Measurements from ENCODE around the gene NLK.
"Not testable (repeated sequence)": the region's sequence is repeated elsewhere in the genome, so short reads cannot be mapped to it uniquely, and the experiment has no call there.

NLK gene

DNA sequence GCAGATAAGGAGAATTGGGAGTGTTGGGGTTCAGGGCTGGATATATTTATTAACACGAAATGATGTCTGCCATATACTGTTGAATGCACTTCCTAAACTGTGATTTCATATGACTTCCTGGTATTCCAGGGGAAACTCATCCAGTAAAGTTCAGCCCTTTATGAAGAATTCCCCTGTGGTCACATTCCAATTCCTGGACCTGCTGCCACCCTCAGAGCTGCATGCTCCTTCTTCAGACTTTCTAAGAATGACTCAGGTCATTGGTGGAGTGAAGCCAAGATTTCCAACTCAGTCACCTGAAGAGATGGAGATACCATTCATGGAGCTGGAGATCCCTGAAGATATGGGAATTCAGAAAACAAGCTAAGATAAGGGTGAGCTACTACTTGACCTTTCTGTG lies 162.3 kb downstream of the NLK start:
- TF ChIP-seq CTCF (IDR thresholded peaks at IDR 0.05; ENCODE audit: low read depth, low read length, missing control alignments) = no peak
- no peak overlapping the region for H3K4me3 ChIP-seq (ENCODE audit: low read depth, low read length)
- no peak for DNase-seq (ENCODE audit: low read depth)

DNA sequence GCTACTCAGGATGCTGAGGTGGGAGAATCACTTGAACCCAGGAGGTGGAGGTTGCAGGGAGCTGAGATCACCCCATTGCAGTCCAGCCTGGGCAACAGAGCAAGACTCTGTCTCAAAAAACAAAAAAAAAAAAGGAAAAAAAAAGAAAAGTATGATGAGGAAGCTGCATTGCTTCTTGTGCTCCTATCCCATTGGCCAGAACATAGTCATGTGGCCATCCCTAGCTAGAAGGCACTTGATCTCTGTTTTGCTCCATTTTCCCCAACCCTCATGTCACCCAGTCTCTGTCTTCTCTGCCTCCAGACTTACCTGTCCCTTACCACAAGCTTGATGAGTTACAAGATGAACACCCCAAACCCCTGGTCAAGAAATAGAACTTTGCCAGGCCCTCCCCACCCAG lies 163.8 kb downstream of the NLK start:
- DNase-seq (ENCODE audit: low read depth) = no peak
- H3K4me3 ChIP-seq (ENCODE audit: low read depth, low read length) = no peak overlapping the region
- TF ChIP-seq CTCF (IDR thresholded peaks at IDR 0.05; ENCODE audit: low read depth, low read length, missing control alignments) = no peak

GRCh38 chr17:28211811-28212210 lies 169.3 kb downstream of the NLK start:
- no peak for DNase-seq (ENCODE audit: low read depth)
- no peak for TF ChIP-seq CTCF (IDR thresholded peaks at IDR 0.05; ENCODE audit: low read depth, low read length, missing control alignments)
- H3K4me3 ChIP-seq (ENCODE audit: low read depth, low read length) = no peak overlapping the region

GRCh38 chr17:28213578-28213977 lies 171.1 kb downstream of the NLK start:
- not testable (repeated sequence) for DNase-seq (ENCODE audit: low read depth); H3K4me3 ChIP-seq (ENCODE audit: low read depth, low read length)

- DNase-seq (ENCODE audit: low read depth) = no peak
- no peak overlapping the region for H3K4me3 ChIP-seq (ENCODE audit: low read depth, low read length)
- no peak for TF ChIP-seq CTCF (IDR thresholded peaks at IDR 0.05; ENCODE audit: low read depth, low read length, missing control alignments)
Measured at GRCh38 chr17:28216052-28216451, 173.6 kb downstream of the NLK start.

DNA sequence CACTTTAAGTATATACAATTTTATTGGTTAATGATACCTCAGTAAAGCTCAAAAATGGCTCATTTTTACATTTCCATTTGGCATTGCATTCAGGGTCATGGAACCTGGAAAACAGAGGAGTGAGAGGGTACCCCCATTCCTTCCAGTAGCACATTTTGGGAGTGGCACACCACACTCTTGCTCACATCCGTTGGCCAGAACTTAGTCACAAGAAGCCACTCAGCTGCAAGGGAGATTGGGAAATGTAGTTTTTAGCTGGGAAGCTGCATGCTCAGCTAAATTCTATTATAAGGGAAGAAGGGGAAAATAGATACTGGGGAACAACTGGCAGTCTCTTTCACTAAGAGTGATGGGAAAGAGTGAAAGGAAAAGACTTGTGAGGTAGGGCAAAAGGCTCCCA lies 174.1 kb downstream of the NLK start:
- DNase-seq (ENCODE audit: low read depth) = no peak
- TF ChIP-seq CTCF (IDR thresholded peaks at IDR 0.05; ENCODE audit: low read depth, low read length, missing control alignments) = no peak
- no peak overlapping the region for H3K4me3 ChIP-seq (ENCODE audit: low read depth, low read length)

DNA sequence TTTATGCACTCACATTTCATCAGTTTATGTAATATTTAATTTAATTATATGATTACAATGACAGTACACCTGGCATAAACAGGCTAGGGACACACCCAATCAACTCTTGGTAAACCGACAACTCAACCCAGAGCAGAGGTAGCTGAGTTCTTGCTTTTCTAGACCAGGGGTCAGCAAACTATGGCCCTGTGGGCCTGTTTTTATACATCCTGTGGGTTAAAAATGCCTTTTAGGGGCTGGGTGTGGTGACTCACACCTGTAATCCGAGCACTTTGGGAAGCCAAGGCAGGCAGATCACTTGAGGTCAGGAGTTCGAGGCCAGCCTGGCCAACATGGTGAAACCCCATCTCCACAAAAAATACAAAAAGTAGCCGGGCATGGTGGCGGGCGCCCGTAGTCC lies 177.3 kb downstream of the NLK start:
- no peak for TF ChIP-seq CTCF (IDR thresholded peaks at IDR 0.05; ENCODE audit: low read depth, low read length, missing control alignments)
- DNase-seq (ENCODE audit: low read depth) = no peak
- H3K4me3 ChIP-seq (ENCODE audit: low read depth, low read length) = no peak overlapping the region

All from GM12864 (cell line).